Ascending aorta (tissue), 2 donors: ENCODE data around the gene ZSCAN26. TPM values are rescaled to one million over a fixed set of nuclear protein-coding genes. Genes with fewer than 3 reads are reported as not detected.
A peak's percentile ranks its signal among the peaks of the same experiment; 100 is the strongest.

ENCODE experiments used
- DNase-seq, 2 donors: peaks; one replicate each; pipeline ENCODE4 v3.0.0-alpha.2; 2019; ENCODE audit warnings: low spot score in 2 of 2
- H3K27ac ChIP-seq, 2 donors: fragments of 200-600 bp; sonication (generic); one replicate each; pipeline ENCODE4 v1.5.1; 2016 to 2017; ENCODE audit warnings: mild to moderate bottlenecking in 1 of 2
- H3K27me3 ChIP-seq: fragments of 200-600 bp; sonication (generic); one replicate; pipeline ENCODE4 v1.5.1; 2017
- H3K36me3 ChIP-seq, 2 donors: fragments of 200-600 bp; sonication (generic); one replicate each; pipeline ENCODE4 v1.5.1; 2016
- H3K4me1 ChIP-seq, 2 donors: fragments of 200-600 bp; sonication (generic); one replicate each; pipeline ENCODE4 v1.5.1; 2016 to 2017; ENCODE audit warnings: mild to moderate bottlenecking in 1 of 2
- H3K4me3 ChIP-seq, 2 donors: fragments of 200-600 bp; sonication (generic); one replicate each; pipeline ENCODE4 v1.5.1; 2016 to 2017; ENCODE audit warnings: mild to moderate bottlenecking in 1 of 2
- H3K9me3 ChIP-seq, 2 donors: fragments of 200-600 bp; sonication (generic); one replicate each; pipeline ENCODE4 v1.5.1; 2016
- CTCF ChIP-seq, 3 experiments: fragments of 200-600 bp in 2 of 3; fragments of 450-650 bp in 1 of 3; sonication (generic) in 2 of 3; IDR thresholded peaks; one replicate each; pipeline ENCODE4 v1.5.1; 2016 to 2019; ENCODE audit warnings: antibody characterized with exemption in 3 of 3, mild to moderate bottlenecking in 1 of 3, moderate library complexity in 1 of 3
- intact Hi-C: fragments of 100-400 bp; cut with DNase I; formaldehyde crosslinking; loops from one replicate; pipeline ENCODE4 v1.15.1; 2023
- total RNA-seq: library from RNA; depleted of rRNA; stranded (reverse); fragments of >200 nt; gene quantifications from one replicate; pipeline ENCODE4 v1.1.0, GENCODE V29; 2016

ZSCAN26 gene
- total RNA-seq, 1 donor from 2014 or later: 2.6 TPM

GRCh38 chr6:28224131-28225055 lies 42.5 kb upstream of the ZSCAN26 start:
- no peak for DNase-seq
- H3K4me3 ChIP-seq: peak overlapping the region; percentile 67 to 73
- H3K27ac ChIP-seq: peak overlapping the region; percentile 75 to 80
- H3K4me1 ChIP-seq: peaks cover 0 to 4% of the 10 kb centered on the region in 2 donors
- intact Hi-C loops: loop anchor here (1.0 to 10.0 kb wide), 6 partner anchors 28 to 320 kb away; partner anchors contain the start of genes ZKSCAN4, ZKSCAN8, ZSCAN26 and ZSCAN31
- no peak for TF ChIP-seq CTCF (IDR thresholded peaks at IDR 0.05)
- peaks cover 14 to 26% of the 10 kb centered on the region in 2 donors for H3K36me3 ChIP-seq
- no peaks in the 10 kb centered on the region for H3K9me3 ChIP-seq
- no peaks in the 10 kb centered on the region for H3K27me3 ChIP-seq

GRCh38 chr6:28225056-28225834 lies 41.7 kb upstream of the ZSCAN26 start, which contains the start of gene ZSCAN9:
TSS of gene ZSCAN9 (plus strand) at chr6:28225275. CDS start at chr6:28227085, 1,810 bp downstream.
- TF ChIP-seq CTCF (IDR thresholded peaks at IDR 0.05): no peak
- intact Hi-C loops: loop anchor here (1.0 to 10.0 kb wide), 6 partner anchors 27 to 320 kb away; partner anchors contain the start of genes ZKSCAN4, ZKSCAN8, ZSCAN26 and ZSCAN31
- peaks cover 0 to 4% of the 10 kb centered on the region in 2 donors for H3K4me1 ChIP-seq
- no peaks in the 10 kb centered on the region for H3K9me3 ChIP-seq
- peak within 1 kb of the TSS; percentile 75 to 80 for H3K27ac ChIP-seq
- H3K4me3 ChIP-seq: peak within 1 kb of the TSS; percentile 67 to 73
- H3K27me3 ChIP-seq: no peaks in the 10 kb centered on the region
- peaks cover 16 to 32% of the 10 kb centered on the region in 2 donors for H3K36me3 ChIP-seq
- peak; percentile 44 to 95 for DNase-seq

- Histone ChIP-seq H3K4me3 (no peak overlapping the region), H3K27ac (no peak overlapping the region), H3K27me3 (no peaks in the 10 kb centered on the region), H3K4me1 (peaks cover 0 to 4% of the 10 kb centered on the region in 2 donors), H3K36me3 (peaks cover 20 to 38% of the 10 kb centered on the region in 2 donors), H3K9me3 (no peaks in the 10 kb centered on the region)
- DNase-seq: no peak
- intact Hi-C loops: loop anchor here (5.0 to 10.0 kb wide), 2 partner anchors 41 to 322 kb away; partner anchors contain the start of gene ZSCAN26
- no peak for TF ChIP-seq CTCF (IDR thresholded peaks at IDR 0.05)
These were observed 40.5 kb upstream of the ZSCAN26 start for GRCh38 chr6:28226460-28226859.

- H3K36me3 ChIP-seq: peaks cover 37 to 55% of the 10 kb centered on the region in 2 donors
These were observed 34.2 kb upstream of the ZSCAN26 start for GRCh38 chr6:28232785-28233184.

More at GRCh38 chr6:28232785-28233184, 34.2 kb upstream of the ZSCAN26 start:
- Histone ChIP-seq H3K27me3 (no peaks in the 10 kb centered on the region), H3K4me1 (no peaks in the 10 kb centered on the region), H3K27ac (no peak overlapping the region), H3K9me3 (no peaks in the 10 kb centered on the region), H3K4me3 (no peak overlapping the region)
- intact Hi-C loops: no loop called here
- no peak for DNase-seq
- TF ChIP-seq CTCF (IDR thresholded peaks at IDR 0.05): no peak
